ENCODE data around the gene PDCD1. TPM values are rescaled to one million over a fixed set of nuclear protein-coding genes. Genes with fewer than 3 reads are reported as not detected.

Gene PDCD1
- total and polyA plus RNA-seq, 2 donors (not counting 1 experiment from before 2014, with no cell fraction given) = 0.28 to 1.3 TPM

DNA sequence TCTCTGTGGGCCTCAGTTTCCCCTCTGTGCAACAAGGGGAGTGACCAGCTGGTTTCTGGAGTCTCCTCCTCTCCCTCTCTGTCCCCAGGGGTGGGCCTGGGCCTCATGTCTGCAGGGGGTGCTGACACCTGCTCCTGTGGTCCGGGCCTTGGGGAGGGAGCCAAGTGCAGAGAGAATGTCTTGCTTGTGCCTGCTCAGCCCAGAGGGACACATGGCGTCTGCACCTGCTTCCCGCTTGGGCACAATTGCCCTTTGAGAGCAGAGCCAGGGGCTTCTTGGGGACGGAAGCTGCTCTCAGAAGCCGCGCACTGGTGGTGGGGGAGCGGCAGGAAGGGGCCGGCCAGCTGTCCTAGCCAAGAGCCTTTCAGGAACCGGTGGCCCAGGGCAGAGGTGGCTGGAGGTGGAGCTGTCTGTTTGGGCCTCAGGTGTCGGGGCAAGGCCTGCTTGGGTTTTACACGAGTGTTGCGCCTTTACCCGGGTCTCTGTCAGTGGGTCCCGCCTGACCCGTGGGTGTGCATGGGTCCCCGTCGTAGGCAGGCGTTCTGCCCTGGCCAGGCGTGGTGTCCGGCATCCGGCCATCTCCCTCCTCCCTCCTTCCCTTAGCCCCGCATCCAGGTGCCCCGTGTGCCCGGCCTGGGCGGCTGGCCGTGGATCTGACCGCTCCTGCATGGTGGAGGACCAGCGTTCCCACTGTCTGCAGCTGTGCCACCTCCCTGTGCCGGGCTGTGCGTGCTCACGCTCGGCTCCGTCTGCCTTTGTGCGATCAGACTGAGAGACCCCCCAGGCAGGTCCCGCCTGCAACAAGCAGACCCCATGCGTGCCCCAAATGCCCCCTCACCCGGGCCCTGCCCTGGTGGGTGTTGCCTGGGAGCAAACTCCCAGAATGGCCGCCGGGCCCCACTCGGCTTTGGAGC lies 45.7 kb downstream of the PDCD1 start:
- Histone ChIP-seq H3K9ac (ENCODE audit: low read length) (no peak overlapping the region), H3K9me3 (ENCODE audit: control extremely low read depth in 1 of 3, control insufficient read depth in 2 of 3, insufficient read depth in 1 of 3, low read length in 2 of 3) (no peaks in the 10 kb centered on the region), H3K36me3 (replicated peaks in 1 of 2; ENCODE audit: control extremely low read depth in 1 of 2, control insufficient read depth in 1 of 2, extremely low read depth in 1 of 2, insufficient read depth in 2 of 2, low read length in 1 of 2) (no peaks in the 10 kb centered on the region), H3K79me2 (ENCODE audit: control insufficient read depth, insufficient read depth, low read length) (no peaks in the 10 kb centered on the region), H3K4me1 (ENCODE audit: control insufficient read depth in 2 of 2, insufficient read depth in 2 of 2, low read length in 2 of 2) (peaks cover 10 to 14% of the 10 kb centered on the region in 2 donors), H4K20me1 (ENCODE audit: control insufficient read depth, insufficient read depth, low read length, poor library complexity, severe bottlenecking) (no peaks in the 10 kb centered on the region), H2AFZ (ENCODE audit: insufficient read depth, low read depth, low read length, poor library complexity, severe bottlenecking) (no peak overlapping the region), H3K27me3 (replicated peaks in 1 of 4; ENCODE audit: control extremely low read depth in 1 of 4, control insufficient read depth in 3 of 4, insufficient read depth in 4 of 4, low read length in 3 of 4) (peaks cover 0 to 9% (median 0%) of the 10 kb centered on the region in 4 experiments), H3K4me2 (replicated peaks; ENCODE audit: low read depth, low read length, poor library complexity, severe bottlenecking) (peak overlapping the region; percentile 28), H3K27ac (ENCODE audit: low read length in 2 of 2) (no peak overlapping the region), H3K4me3 (ENCODE audit: control extremely low read depth in 1 of 5, extremely low read depth in 1 of 5, insufficient read depth in 1 of 5, low read depth in 2 of 5, low read length in 4 of 5) (no peak overlapping the region)
- H3K27ac Mint-ChIP-seq = peak overlapping the region; percentile 41
- no peak for DNase-seq
- no peak overlapping the region for H3K4me3 Mint-ChIP-seq
- ChIA-PET POLR2A (interaction anchor here (0.5 kb wide), 1 partner anchor 25 kb away, joined by 4 read pairs; no protein-coding TSS in a partner anchor), CTCF (no interaction called here)
- TF ChIP-seq, protein P1, sequence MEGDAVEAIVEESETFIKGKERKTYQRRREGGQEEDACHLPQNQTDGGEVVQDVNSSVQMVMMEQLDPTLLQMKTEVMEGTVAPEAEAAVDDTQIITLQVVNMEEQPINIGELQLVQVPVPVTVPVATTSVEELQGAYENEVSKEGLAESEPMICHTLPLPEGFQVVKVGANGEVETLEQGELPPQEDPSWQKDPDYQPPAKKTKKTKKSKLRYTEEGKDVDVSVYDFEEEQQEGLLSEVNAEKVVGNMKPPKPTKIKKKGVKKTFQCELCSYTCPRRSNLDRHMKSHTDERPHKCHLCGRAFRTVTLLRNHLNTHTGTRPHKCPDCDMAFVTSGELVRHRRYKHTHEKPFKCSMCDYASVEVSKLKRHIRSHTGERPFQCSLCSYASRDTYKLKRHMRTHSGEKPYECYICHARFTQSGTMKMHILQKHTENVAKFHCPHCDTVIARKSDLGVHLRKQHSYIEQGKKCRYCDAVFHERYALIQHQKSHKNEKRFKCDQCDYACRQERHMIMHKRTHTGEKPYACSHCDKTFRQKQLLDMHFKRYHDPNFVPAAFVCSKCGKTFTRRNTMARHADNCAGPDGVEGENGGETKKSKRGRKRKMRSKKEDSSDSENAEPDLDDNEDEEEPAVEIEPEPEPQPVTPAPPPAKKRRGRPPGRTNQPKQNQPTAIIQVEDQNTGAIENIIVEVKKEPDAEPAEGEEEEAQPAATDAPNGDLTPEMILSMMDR (IDR thresholded peaks at IDR 0.05) = no peak
- TF ChIP-seq EZH2 (IDR thresholded peaks at IDR 0.05; ENCODE audit: borderline replicate concordance, insufficient read depth, low read depth, low read length, poor library complexity, severe bottlenecking) = no peak
- WGBS (ENCODE audit: insufficient coverage) = 74% methylated on average over 40 of the region's 40 CpGs
- ATAC-seq (ENCODE audit: low read depth) = no peak
- intact Hi-C loops (cut with micrococcal nuclease) = no loop called here
- H3K9me3 Mint-ChIP-seq (ENCODE audit: insufficient read depth) = no peaks in the 10 kb centered on the region
- H3K4me1 Mint-ChIP-seq = peaks cover 20% of the 10 kb centered on the region
- peaks cover 14% of the 10 kb centered on the region for H3K27me3 Mint-ChIP-seq
